Erythroblast (primary cell): ENCODE results near the gene YPEL3.

Source experiments
- GATA1 ChIP-seq: IDR thresholded peaks from 2 replicates; pipeline ENCODE4 v1.6.1; 2011; ENCODE audit warnings: low read depth, mild to moderate bottlenecking, control low read depth, low read length, moderate library complexity
- POLR2A ChIP-seq: IDR thresholded peaks from 2 replicates; pipeline ENCODE4 v1.6.1; 2011; ENCODE audit warnings: mild to moderate bottlenecking, low read length

- TF ChIP-seq POLR2A = no peak
- no peak for TF ChIP-seq GATA1
These were observed 41.6 kb downstream of the YPEL3 start for GRCh38 chr16:30054451-30054850.
